C4-2B (cell line): ENCODE data around the gene MYO9B.

Source experiments
- CTCF ChIP-seq: fragments of 450-650 bp; conservative IDR thresholded peaks from 2 replicates; pipeline ENCODE4 v1.5.1; 2017; ENCODE audit warnings: mild to moderate bottlenecking
- ZFX ChIP-seq: fragments of 450-650 bp; IDR thresholded peaks from 2 replicates; pipeline ENCODE4 v1.6.1; 2017

- TF ChIP-seq CTCF (no peak), ZFX (no peak)
Measured at GRCh38 chr19:17054746-17055145, 20.8 kb upstream of the MYO9B start.
